ENCODE data around the gene C11orf21.
"Not testable (repeated sequence)": the region's sequence is repeated elsewhere in the genome, so short reads cannot be mapped to it uniquely, and the experiment has no call there.

Gene C11orf21

GRCh38 chr11:2295971-2296912 lies 5.5 kb downstream of the C11orf21 start:
- no peak for DNase-seq

GRCh38 chr11:2294926-2295290 lies 6.8 kb downstream of the C11orf21 start:
- DNase-seq: no peak

GRCh38 chr11:2293984-2294925 lies 7.5 kb downstream of the C11orf21 start:
- DNase-seq: no peak

- DNase-seq: no peak
Observed at GRCh38 chr11:2293531-2293971, 8.2 kb downstream of the C11orf21 start.

- DNase-seq: no peak
Observed at GRCh38 chr11:2290351-2290841, 11.3 kb downstream of the C11orf21 start.

GRCh38 chr11:2289859-2290258 lies 11.9 kb downstream of the C11orf21 start:
- DNase-seq: no peak

- DNase-seq: no peak
Observed at GRCh38 chr11:2289350-2289749, 12.4 kb downstream of the C11orf21 start.

- no peak for DNase-seq
Observed at GRCh38 chr11:2287091-2287490, 14.6 kb downstream of the C11orf21 start.

GRCh38 chr11:2286350-2286749 lies 15.4 kb downstream of the C11orf21 start:
- DNase-seq: not testable (repeated sequence)

- no peak for DNase-seq
Observed at GRCh38 chr11:2280208-2280607, 21.5 kb downstream of the C11orf21 start.

- no peak for DNase-seq
Observed at GRCh38 chr11:2277933-2278523, 23.7 kb downstream of the C11orf21 start.

GRCh38 chr11:2277008-2277346 lies 24.7 kb downstream of the C11orf21 start:
- no peak for DNase-seq

- DNase-seq: no peak
Observed at GRCh38 chr11:2276280-2277007, 25.3 kb downstream of the C11orf21 start.

GRCh38 chr11:2275334-2276279 lies 26.1 kb downstream of the C11orf21 start:
- DNase-seq: no peak

- no peak for DNase-seq
Observed at GRCh38 chr11:2273771-2274170, 27.9 kb downstream of the C11orf21 start.

GRCh38 chr11:2273311-2273710 lies 28.4 kb downstream of the C11orf21 start:
- no peak for DNase-seq

GRCh38 chr11:2272946-2273280 lies 28.8 kb downstream of the C11orf21 start:
- no peak for DNase-seq

GRCh38 chr11:2272228-2272945 lies 29.3 kb downstream of the C11orf21 start:
- DNase-seq: no peak

- DNase-seq: no peak
Observed at GRCh38 chr11:2271327-2272227, 30.1 kb downstream of the C11orf21 start.

- no peak for DNase-seq
Observed at GRCh38 chr11:2271077-2271326, 30.7 kb downstream of the C11orf21 start.
